DMS114 treated with DMSO at 0.1 percent for 48 hours (cell line): ENCODE data around the gene MRPL23.

ENCODE experiments used
- DNase-seq: peaks from one replicate; lab custom pipeline; 2025; ENCODE audit not compliant: unreplicated experiment; lab: John Stamatoyannopoulos, UW

Gene MRPL23

GRCh38 chr11:1952806-1953482 lies 5.8 kb downstream of the MRPL23 start:
- DNase-seq, result no peak

- DNase-seq, result no peak
Observed at GRCh38 chr11:1953489-1954266, 6.5 kb downstream of the MRPL23 start.

GRCh38 chr11:1958367-1958766 lies 11.2 kb downstream of the MRPL23 start:
- no peak for DNase-seq

GRCh38 chr11:1959786-1960185 lies 12.7 kb downstream of the MRPL23 start:
- DNase-seq, result no peak

GRCh38 chr11:1963864-1964263 lies 16.7 kb downstream of the MRPL23 start:
- no peak for DNase-seq

GRCh38 chr11:1964348-1964747 lies 17.2 kb downstream of the MRPL23 start:
- no peak for DNase-seq

- no peak for DNase-seq
Observed at GRCh38 chr11:1964955-1965354, 17.8 kb downstream of the MRPL23 start.

- no peak for DNase-seq
Observed at GRCh38 chr11:1966531-1966930, 19.4 kb downstream of the MRPL23 start.

GRCh38 chr11:1967641-1968225 lies 20.6 kb downstream of the MRPL23 start:
- no peak for DNase-seq

- DNase-seq, result no peak
Observed at GRCh38 chr11:1968454-1969002, 21.4 kb downstream of the MRPL23 start.

GRCh38 chr11:1969035-1969434 lies 21.9 kb downstream of the MRPL23 start:
- DNase-seq, result no peak

GRCh38 chr11:1969776-1970175 lies 22.6 kb downstream of the MRPL23 start:
- DNase-seq, result no peak

- DNase-seq, result no peak
Observed at GRCh38 chr11:1970956-1971355, 23.8 kb downstream of the MRPL23 start.

- no peak for DNase-seq
Observed at GRCh38 chr11:1975185-1975584, 28.1 kb downstream of the MRPL23 start.

- no peak for DNase-seq
Observed at GRCh38 chr11:1978720-1979473, 31.8 kb downstream of the MRPL23 start.

GRCh38 chr11:1979607-1980006 lies 32.5 kb downstream of the MRPL23 start:
- no peak for DNase-seq

- no peak for DNase-seq
Observed at GRCh38 chr11:1982873-1983600, 35.9 kb downstream of the MRPL23 start.

- no peak for DNase-seq
Observed at GRCh38 chr11:1983601-1983961, 36.4 kb downstream of the MRPL23 start.

GRCh38 chr11:1987024-1987423 lies 39.9 kb downstream of the MRPL23 start:
- DNase-seq, result no peak

- no peak for DNase-seq
Observed at GRCh38 chr11:1988174-1988573, 41.0 kb downstream of the MRPL23 start.
